HepG2 (cell line): ENCODE results near the gene ISOC2. TPM values are rescaled to one million over a fixed set of nuclear protein-coding genes. Genes with fewer than 3 reads are reported as not detected.

Source experiments
- ATAC-seq: fragments of 200-7000 bp; cut with Tn5 transposase; 3 replicates; pipeline ENCODE4 v1.9.1; 2020; ENCODE audit warnings: mild to moderate bottlenecking, moderate library complexity
- BruUV-seq: library from RNA; stranded (reverse); fragments of 400-500 nt; replicated peaks from 2 replicates; lab custom pipeline; 2021; lab: Mats Ljungman, UMichigan
- CTCF ChIA-PET: fragments of 300-600 bp; formaldehyde crosslinking; extraction: SDS; loops from one replicate; lab custom pipeline; 2021; ENCODE audit warnings: low total read pairs, inconsistent platforms, low intra/inter-chr PET ratio; lab: Yijun Ruan, JAX
- POLR2A ChIA-PET: fragments of 350-600 bp; sonication (Branson Sonifier 250); formaldehyde crosslinking; loops from one replicate; lab custom pipeline; 2020; ENCODE audit warnings: antibody characterized with exemption, inconsistent platforms; lab: Yijun Ruan, JAX
- DNase-seq: peaks from one replicate; pipeline ENCODE4 v3.0.0-alpha.2; 2015; ENCODE audit warnings: low spot score
- FAIRE-seq: peaks from 3 replicates; lab custom pipeline; 2011; peaks lifted over from hg19 to GRCh38; lab: Jason Lieb, UNC
- H2AFZ ChIP-seq: one replicate; pipeline ENCODE4 v1.6.1; 2011; ENCODE audit warnings: low read length, inconsistent platforms
- H3K27ac ChIP-seq: fragments of 300-600 bp; 3 replicates; pipeline ENCODE4 v1.8.0; 2011; ENCODE audit warnings: mixed run types, mild to moderate bottlenecking, mixed read lengths, low read length, inconsistent platforms; ENCODE audit not compliant: insufficient read depth; ENCODE audit errors: extremely low read length
- H3K27me3 ChIP-seq, 2 experiments: fragments of 200-600 bp in 1 of 2; 2 replicates in 1 of 2; 3 replicates in 1 of 2; pipeline versions ENCODE4 v1.6.0 to v1.8.0; 2011; ENCODE audit warnings: low read length in 2 of 2, mild to moderate bottlenecking in 2 of 2, moderate library complexity in 2 of 2, inconsistent platforms in 1 of 2; ENCODE audit not compliant: insufficient read depth in 2 of 2, control insufficient read depth in 1 of 2
- H3K36me3 ChIP-seq, 2 experiments: fragments of 200-600 bp in 1 of 2; replicated peaks in 1 of 2; 2 replicates in 1 of 2; 3 replicates in 1 of 2; pipeline versions ENCODE4 v1.5.1 to v1.8.0; 2011; ENCODE audit warnings: low read length in 2 of 2, inconsistent platforms in 1 of 2; ENCODE audit not compliant: insufficient read depth in 2 of 2, control insufficient read depth in 1 of 2
- H3K4me1 ChIP-seq: 2 replicates; pipeline ENCODE4 v1.5.1; 2012; ENCODE audit warnings: low read length, inconsistent platforms; ENCODE audit not compliant: insufficient read depth
- H3K4me2 ChIP-seq: 2 replicates; pipeline ENCODE4 v1.6.0; 2011; ENCODE audit warnings: low read depth, low read length, inconsistent platforms
- H3K4me3 ChIP-seq, 3 experiments: fragments of 200-600 bp in 1 of 3; sonication (generic), shearing (Covaris generic) in 1 of 3; replicated peaks in 1 of 3; 2 replicates each; pipeline ENCODE4 v1.5.1; 2011 to 2016; ENCODE audit warnings: low read length in 3 of 3, inconsistent platforms in 2 of 3, low read depth in 2 of 3, mild to moderate bottlenecking in 2 of 3, control low read depth in 1 of 3, mixed read lengths in 1 of 3; ENCODE audit not compliant: insufficient read depth in 1 of 3
- H3K79me2 ChIP-seq: one replicate; pipeline ENCODE4 v1.6.1; 2011; ENCODE audit warnings: low read length, inconsistent platforms; ENCODE audit not compliant: insufficient read depth
- H3K9ac ChIP-seq: 2 replicates; pipeline ENCODE4 v1.6.0; 2011; ENCODE audit warnings: mild to moderate bottlenecking, low read depth, low read length, inconsistent platforms; ENCODE audit not compliant: insufficient read depth
- H3K9me3 ChIP-seq: 2 replicates; pipeline ENCODE4 v1.5.1; 2012; ENCODE audit warnings: mild to moderate bottlenecking, low read length
- H4K20me1 ChIP-seq: 2 replicates; pipeline ENCODE4 v1.6.0; 2011; ENCODE audit warnings: inconsistent platforms, mild to moderate bottlenecking, low read length, moderate library complexity; ENCODE audit not compliant: insufficient read depth
- NKX3-1 ChIP-seq: sonication (generic); formaldehyde crosslinking; IDR thresholded peaks from 2 replicates; pipeline ENCODE4 v1.5.0; 2020; ENCODE audit warnings: missing genetic modification reagents
- SRSF4 ChIP-seq: fragments of 200-400 bp; formaldehyde crosslinking; IDR thresholded peaks from one replicate; pipeline ENCODE4 v1.6.1; 2018; ENCODE audit warnings: mild to moderate bottlenecking, low read depth, low read length, moderate library complexity; ENCODE audit not compliant: poor library complexity, severe bottlenecking
- ZNF121 ChIP-seq: sonication (generic); formaldehyde crosslinking; IDR thresholded peaks from 2 replicates; pipeline ENCODE4 v1.5.0; 2020; ENCODE audit warnings: mild to moderate bottlenecking, missing genetic modification reagents
- ZNF577 ChIP-seq: sonication (generic); formaldehyde crosslinking; IDR thresholded peaks from 2 replicates; pipeline ENCODE4 v1.4.0; 2020; ENCODE audit warnings: mild to moderate bottlenecking, low read depth, missing genetic modification reagents, borderline replicate concordance
- ZNF879 ChIP-seq: sonication (generic); formaldehyde crosslinking; IDR thresholded peaks from 2 replicates; pipeline ENCODE4 v1.8.1; 2023; ENCODE audit warnings: missing genetic modification reagents
- whole genome bisulfite sequencing: methylation state at CpG from one replicate; pipeline ENCODE4 v1.1.6; 2017; ENCODE audit warnings: low lambda C conversion rate; 5-methylcytosine and 5-hydroxymethylcytosine counted together
- in situ Hi-C: cut with HindIII; loops from 2 replicates; pipeline ENCODE4 v1.10.0; 2017; ENCODE audit warnings: low pct_unique_long_range_greater_than_20kb; ENCODE audit not compliant: extremely low pct_ligation_motif_present
- intact Hi-C: fragments of 100-400 bp; cut with micrococcal nuclease; formaldehyde crosslinking; loops from one replicate; pipeline ENCODE4 v1.10.0; 2022; ENCODE audit not compliant: unreplicated experiment
- polyA plus RNA-seq, 8 experiments: library from polyadenylated mRNA; depleted of rRNA in 3 of 8; stranded (reverse) in 7 of 8; unstranded in 1 of 8; fragments of >200 nt; fragmentation: Illumina TruSeq in 4 of 8; extraction: Trizol in 4 of 8; gene quantifications; 2 replicates each; pipeline versions ENCODE4 v1.2.1 to v1.2.3, GENCODE V29; 2011 to 2016; ENCODE audit warnings: low read depth in 4 of 8, missing spikeins in 1 of 8, mixed read lengths in 1 of 8; ENCODE audit not compliant: insufficient read depth in 1 of 8
- total RNA-seq, 5 experiments: library from RNA; depleted of rRNA; stranded (reverse); fragments of >200 nt; fragmentation: Illumina TruSeq; extraction: Trizol; gene quantifications; 2 replicates each; pipeline ENCODE4 v1.2.3, GENCODE V29; 2016; ENCODE audit warnings: low read depth in 1 of 5
- TF ChIP-seq, protein P1 (sequence below): sonication (generic); formaldehyde crosslinking; IDR thresholded peaks from 2 replicates; pipeline ENCODE4 v1.5.0; 2020; ENCODE audit warnings: missing genetic modification reagents

The ISOC2 gene
- total and polyA plus RNA-seq, 2 of the 13 experiments (the other 11 are each of a cell fraction or from before 2014, with no cell fraction given) = 76.8 to 105 TPM

DNA sequence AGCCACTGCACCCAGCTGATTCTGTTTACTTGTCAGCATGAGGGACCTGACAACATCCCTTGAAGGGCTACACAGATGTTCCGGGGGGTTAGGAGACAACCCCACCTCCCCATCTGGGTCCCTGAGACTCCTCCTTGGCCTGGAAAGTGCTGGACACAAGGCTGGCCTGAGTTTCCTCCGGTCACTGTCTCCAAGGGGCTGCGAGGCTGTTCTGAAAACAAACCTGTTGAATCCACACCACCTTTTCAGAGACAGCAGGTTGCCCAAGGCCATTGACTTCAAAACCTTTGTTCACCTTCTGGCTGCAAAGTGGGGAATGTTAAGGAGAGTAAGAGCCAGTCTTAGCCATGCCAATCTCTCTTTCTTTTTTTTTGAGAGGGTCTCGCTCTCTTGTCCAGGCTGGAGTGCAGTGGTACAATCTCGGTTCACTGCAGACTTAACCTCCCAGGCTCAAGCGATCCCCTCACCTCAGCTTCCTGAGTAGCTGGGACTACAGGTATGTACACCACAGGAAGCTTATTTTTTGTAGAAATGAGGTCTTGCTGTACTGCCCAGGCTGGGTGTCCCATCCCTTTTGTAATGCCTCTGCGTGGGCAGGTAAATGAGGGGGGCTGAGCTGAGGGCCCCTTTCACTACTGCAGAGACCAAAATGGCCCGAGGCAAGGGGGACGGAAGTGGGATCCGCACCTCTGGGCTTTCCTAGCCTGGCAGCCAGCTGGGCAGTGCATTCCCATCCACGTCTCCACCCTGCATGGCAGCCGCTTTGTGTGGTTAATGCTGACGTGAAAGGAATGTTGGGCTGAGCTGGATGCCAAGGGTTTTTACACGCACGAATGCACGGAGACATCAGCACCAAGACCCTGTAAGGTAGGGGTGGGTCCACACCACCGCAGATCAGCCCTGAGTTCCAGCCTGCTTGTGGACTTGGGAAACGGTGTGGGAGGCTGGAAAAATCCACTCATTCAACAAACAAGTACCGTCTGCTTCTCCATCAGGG lies 13.1 kb upstream of the ISOC2 start:
- DNase-seq (no peak), FAIRE-seq (no peak), ATAC-seq (no peak)
- H3K9me3 ChIP-seq = no peaks in the 10 kb centered on the region
- no peak overlapping the region for H3K9ac ChIP-seq
- peaks cover 53% of the 10 kb centered on the region for H3K4me1 ChIP-seq
- TF ChIP-seq ZNF879 (CRISPR knock-in tag) = no peak
- TF ChIP-seq ZNF121 (CRISPR knock-in tag) = peak; percentile 58
- no peak overlapping the region for H3K27ac ChIP-seq
- H3K79me2 ChIP-seq = peaks cover 11% of the 10 kb centered on the region
- BruUV-seq = no TSS peak
- WGBS = 88% methylated on average over 9 of the region's 19 CpGs
- no peak overlapping the region for H3K4me2 ChIP-seq
- intact Hi-C loops (no loop called here), in situ Hi-C loops (no loop called here)
- H3K27me3 ChIP-seq = no peaks in the 10 kb centered on the region; a peak in 1 of 5 replicates
- POLR2A ChIA-PET = interaction anchor here (0.7 to 2.9 kb wide), 3 partner anchors 13 to 135 kb away, joined by 3 to 10 read pairs (median 5); partner anchors contain the start of gene ISOC2
- CTCF ChIA-PET = no interaction called here
- H3K4me3 ChIP-seq = no peak overlapping the region
- no peak overlapping the region for H2AFZ ChIP-seq
- no peaks in the 10 kb centered on the region for H4K20me1 ChIP-seq
- H3K36me3 ChIP-seq = no peaks in the 10 kb centered on the region

DNA sequence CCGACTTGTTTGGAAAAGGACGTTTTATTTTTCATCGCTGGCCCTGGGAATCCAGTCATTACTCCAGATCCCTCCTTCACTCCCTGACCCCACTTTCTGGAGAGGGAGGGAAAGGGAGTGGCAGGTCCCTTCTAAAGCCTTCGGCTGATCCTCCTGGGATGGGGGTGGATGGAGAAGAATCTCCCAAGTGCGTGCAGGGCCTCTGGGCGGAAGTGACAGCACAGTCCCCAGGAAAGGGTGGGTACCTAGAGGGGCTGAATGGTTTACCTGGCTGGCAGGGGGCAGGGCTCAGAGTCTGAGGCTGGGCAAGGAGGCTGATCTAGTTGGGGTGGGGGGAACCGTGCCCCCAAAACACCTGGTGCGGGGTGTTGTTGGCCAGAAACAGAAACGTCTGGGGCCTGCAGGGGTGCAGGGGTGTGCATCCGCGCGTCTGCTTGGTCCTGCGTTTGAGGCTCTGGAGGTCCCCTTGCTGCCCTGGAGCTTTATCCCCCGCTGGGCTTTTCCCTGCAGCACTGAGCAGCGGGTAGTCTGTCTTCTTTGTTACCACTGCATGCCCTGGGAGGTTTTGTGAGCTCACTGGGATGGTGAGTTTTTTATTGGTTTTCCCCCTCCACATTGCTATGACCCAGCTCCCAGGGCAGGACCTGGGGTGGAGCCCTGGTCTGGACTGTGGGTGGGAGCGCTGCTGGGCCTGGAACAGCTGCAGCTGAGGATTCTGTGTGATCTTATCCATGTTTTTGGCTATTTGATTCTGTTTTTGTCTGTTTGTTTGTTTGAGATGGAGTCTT lies 12.0 kb upstream of the ISOC2 start:
- DNase-seq (no peak), FAIRE-seq (no peak), ATAC-seq (no peak)
- TF ChIP-seq ZNF577 = no peak
- TF ChIP-seq SRSF4 = no peak
- TF ChIP-seq, protein P1, sequence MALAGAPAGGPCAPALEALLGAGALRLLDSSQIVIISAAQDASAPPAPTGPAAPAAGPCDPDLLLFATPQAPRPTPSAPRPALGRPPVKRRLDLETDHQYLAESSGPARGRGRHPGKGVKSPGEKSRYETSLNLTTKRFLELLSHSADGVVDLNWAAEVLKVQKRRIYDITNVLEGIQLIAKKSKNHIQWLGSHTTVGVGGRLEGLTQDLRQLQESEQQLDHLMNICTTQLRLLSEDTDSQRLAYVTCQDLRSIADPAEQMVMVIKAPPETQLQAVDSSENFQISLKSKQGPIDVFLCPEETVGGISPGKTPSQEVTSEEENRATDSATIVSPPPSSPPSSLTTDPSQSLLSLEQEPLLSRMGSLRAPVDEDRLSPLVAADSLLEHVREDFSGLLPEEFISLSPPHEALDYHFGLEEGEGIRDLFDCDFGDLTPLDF = no peak
- TF ChIP-seq NKX3-1 = no peak
- 85% methylated on average over 15 of the region's 16 CpGs for WGBS
- H3K36me3 ChIP-seq = no peaks in the 10 kb centered on the region
- no peak overlapping the region for H3K9ac ChIP-seq
- H3K79me2 ChIP-seq = peaks cover 7% of the 10 kb centered on the region
- no peaks in the 10 kb centered on the region for H3K9me3 ChIP-seq
- BruUV-seq = no TSS peak
- H3K4me2 ChIP-seq = no peak overlapping the region
- in situ Hi-C loops = no loop called here
- H3K27ac ChIP-seq = no peak overlapping the region
- H3K4me3 ChIP-seq = no peak overlapping the region
- no peak overlapping the region for H2AFZ ChIP-seq
- H3K27me3 ChIP-seq = no peaks in the 10 kb centered on the region; a peak in 1 of 5 replicates
- intact Hi-C loops = no loop called here
- H4K20me1 ChIP-seq = no peaks in the 10 kb centered on the region
- POLR2A ChIA-PET = interaction anchor here (0.9 to 1.4 kb wide), 3 partner anchors 11 to 151 kb away, joined by 3 to 4 read pairs (median 3); partner anchors contain the start of genes ISOC2, NAT14 and ZNF784
- CTCF ChIA-PET = no interaction called here
- peaks cover 51% of the 10 kb centered on the region for H3K4me1 ChIP-seq
